Right renal pelvis (tissue), 4 donors: ENCODE results near the gene EID2. TPM values are rescaled to one million over a fixed set of nuclear protein-coding genes. Genes with fewer than 3 reads are reported as not detected.

Experiments
- DNase-seq, 4 donors: peaks; one replicate each; pipeline ENCODE4 v3.0.0-alpha.2; 2013; ENCODE audit warnings: low read depth in 4 of 4, low spot score in 3 of 4, missing footprints in 1 of 4
- polyA plus RNA-seq, 4 donors: library from polyadenylated mRNA; unstranded; fragments of 120-200 nt; gene quantifications; one replicate each; pipeline ENCODE4 v1.2.1, GENCODE V29; 2013; ENCODE audit not compliant: insufficient read length in 4 of 4

Gene EID2
- polyA plus RNA-seq, result 10 to 100 TPM; 20.7 to 25.4 (median 22.6) TPM

DNA sequence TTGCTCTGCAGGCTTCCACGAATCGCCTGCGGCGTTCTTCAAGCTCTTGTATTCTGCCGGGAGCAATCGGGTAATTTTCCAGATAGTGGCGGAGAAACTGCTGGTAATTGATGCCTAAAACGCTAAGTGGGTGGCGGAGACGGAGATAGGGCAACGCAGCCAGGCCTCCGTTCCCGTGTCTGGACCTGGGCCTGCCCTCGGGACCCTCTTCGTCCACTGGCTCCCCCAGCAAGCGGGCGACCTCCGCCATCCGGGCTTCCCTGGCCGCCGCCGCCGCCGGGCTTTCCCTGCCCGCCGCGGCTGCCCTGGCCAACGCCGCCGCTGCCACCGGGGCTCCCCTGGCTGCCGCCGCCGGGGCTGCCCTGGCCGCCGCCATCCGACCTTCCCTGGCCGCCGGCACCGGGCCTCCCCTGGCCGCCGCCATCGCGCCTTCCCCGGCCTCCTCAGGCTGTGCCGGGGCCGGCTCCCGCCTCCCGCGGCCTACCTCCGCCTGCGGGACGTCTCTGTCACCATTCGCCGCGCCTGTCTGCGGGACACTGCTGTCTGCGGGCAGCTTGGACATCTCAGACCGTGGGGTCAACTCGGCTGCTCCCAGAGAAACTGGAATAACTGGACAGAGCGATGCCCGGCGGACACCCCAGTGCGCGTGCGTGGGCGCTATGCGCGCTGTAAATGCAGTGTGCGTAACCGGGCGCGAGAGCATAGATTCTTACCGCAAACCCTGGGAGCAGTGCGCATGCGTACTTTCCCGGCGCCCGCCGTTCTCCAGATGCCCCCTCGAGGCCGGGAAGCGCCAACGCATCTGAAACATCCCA is at the start of gene EID2:
Gene EID2, minus strand, starts transcription at position 644 of the 815 bp plus-strand sequence. Its CDS starts 82 bp downstream, at position 562.
- DNase-seq, result peak; percentile 88 to 93 (median 90)

DNA sequence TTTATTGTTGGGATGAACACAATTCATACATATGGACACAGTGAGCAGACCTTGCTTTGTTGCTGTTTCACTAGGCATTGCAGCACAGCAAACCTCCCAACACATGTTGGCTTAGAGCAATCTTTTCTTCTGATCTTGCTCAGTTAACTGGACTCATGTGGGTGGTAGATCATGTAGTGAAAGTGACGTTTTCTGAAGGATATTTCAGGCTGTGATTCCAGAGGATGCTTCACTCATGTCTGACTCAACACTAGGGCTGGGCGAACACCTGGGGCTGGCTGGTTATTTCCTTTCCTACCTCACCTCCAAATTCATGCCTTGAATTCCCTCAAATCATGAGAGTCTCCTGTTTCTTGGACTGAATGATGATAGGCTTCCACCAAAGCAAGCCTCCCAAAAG is 48.1 kb upstream of the EID2 start:
- no peak for DNase-seq

DNA sequence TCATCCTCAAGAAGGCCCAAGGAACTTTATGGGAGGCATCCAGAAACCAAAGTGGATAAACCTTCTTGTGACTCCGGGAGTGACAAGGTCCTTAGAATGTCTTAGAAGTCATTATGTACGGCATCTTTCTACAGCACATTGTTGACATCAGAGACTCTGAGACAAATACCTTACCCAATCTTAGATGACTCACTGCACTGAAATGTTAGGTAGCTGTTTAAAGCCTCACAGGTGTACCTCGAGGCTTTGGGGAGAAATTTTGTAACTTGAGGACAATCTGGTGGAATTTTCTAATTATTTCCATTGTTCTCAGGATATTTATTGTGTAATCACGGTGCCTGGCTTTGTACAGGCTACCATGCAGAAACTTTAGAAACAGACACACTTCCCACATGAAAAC is 47.5 kb upstream of the EID2 start:
- no peak for DNase-seq

DNA sequence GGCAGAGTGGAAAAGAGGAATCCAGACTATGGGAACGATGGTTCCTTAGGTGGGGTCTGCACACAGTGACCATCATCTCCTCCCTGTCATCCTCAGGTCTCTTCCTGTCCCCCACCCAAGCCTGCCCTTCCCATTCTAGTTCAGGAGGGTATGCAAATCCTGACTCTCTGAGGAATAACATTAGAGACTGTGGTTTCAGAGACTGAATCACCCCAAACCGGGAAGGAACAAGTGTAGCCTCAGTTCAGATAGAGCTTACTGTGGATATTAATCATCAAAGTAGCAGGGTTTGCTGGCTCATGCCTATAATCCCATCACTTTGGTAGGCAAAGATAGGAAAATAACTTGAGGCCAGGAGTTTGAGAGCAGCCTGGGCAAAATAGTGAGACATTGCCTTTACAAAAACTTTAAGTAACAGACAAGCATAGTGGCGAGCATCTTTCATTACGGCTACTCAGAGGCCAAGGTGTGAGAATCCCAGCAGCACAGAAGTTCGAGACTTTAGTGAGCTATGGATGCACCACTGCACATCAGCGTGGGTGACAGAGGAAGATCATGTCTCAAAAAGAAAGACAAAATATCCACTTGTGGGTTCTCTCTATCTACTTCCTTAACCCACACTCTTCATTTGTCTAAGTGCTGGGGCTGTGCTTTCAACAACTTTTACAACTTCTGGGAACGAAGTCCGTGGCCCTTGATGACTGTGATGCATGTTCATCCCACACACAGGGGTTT is 43.1 kb upstream of the EID2 start:
- DNase-seq, result no peak

GRCh38 chr19:39582442-39582841 is 42.5 kb upstream of the EID2 start:
- no peak for DNase-seq

DNA sequence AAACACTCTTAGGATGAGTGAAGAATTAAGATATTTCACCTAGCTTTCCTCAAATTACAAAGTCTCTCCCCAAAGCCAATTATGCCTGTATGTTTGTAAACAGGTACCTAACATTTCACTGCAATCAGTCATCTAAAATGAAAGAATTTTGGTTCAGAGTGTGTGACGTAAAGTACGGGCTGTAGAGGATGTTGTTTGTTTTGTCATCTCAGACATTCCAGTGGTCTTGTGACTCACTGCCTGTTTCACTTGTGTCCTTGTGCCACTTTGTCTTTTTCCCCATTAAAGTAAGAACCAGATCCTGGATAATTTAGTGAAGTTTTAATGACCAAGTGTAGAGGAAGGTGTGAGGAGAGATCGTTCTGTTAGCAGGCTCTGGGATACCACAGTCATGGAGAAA is 28.6 kb upstream of the EID2 start:
- no peak for DNase-seq

DNA sequence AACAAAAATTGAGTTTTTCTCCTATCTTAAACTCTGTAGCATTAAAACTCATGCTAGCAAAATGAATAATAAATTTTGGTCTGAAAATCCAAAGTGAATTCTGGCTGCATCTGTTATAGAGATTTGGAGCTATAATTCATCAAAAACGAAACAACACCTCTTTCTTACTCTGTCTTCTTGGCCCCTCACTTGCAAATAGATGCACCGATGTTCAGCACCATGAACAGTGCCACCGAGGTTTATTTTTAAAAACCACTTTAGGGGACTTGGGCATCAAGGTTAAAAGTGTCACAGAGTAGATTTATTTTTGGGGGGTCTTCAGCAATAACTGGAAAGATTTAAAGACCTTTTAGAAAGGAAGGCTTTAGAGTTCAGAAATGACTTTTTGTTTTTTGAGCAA is 26.1 kb upstream of the EID2 start:
- DNase-seq, result no peak

DNA sequence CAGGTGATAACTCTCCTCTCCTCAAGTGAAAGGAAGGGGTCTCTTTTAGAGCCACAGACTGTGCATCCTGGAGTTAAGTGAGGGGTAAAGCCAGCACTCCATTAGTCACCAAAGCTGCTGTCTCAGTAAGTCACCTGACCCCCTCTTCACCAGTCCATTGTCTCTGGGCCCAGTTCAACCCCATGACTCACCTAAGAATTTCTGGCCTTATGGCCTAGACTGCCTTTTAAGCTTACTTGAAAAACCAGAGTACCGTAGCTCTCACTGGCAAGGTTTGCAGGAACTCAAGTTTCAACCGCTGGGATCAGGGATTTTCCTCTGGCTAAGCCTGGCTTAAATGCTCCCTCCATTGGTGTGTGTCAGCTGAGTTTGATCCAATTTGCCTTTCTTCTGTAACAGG is 23.4 kb upstream of the EID2 start:
- DNase-seq, result no peak

- no peak for DNase-seq
Observed at GRCh38 chr19:39558624-39559117, 18.7 kb upstream of the EID2 start.

DNA sequence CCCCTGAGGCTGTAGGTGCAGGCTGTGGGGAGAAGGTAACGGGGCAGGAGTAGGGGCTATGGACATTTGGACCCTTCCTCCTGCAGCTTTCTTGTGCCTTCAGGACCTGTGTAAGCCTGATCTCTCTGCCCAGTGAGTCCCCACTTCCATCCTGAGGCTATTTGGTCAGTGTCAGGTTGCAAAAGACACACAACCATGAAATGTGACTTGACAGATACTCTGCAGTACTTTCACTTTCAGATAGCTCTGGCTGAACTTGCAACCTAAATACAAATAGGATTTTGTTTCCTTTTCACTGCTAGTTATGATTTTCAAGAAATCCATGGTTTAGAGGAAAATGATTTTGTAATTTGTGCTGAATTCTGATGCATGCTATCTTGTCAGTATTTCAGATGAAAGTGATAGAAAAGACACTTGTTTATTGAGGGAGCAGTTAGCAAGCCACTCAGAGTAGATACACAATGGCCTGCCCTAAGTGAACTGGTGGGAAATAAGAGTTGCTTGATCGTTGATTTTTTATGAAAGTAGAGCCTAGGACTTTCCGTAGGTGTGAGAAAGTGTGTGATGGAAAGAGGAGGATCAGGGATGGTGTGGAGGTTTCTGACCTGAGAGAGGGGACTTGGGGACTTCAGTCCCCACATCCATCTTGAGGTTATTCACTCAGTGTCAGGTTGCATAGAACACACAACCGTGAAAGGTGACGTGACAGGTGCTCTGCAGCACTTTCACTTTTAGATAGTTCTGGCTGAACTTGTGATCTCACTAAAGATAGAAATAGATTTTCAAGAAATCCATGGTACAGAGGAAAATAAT is 18.1 kb upstream of the EID2 start:
- peak in 3 of 4 donors; percentile 9 to 22 (median 17) for DNase-seq

DNA sequence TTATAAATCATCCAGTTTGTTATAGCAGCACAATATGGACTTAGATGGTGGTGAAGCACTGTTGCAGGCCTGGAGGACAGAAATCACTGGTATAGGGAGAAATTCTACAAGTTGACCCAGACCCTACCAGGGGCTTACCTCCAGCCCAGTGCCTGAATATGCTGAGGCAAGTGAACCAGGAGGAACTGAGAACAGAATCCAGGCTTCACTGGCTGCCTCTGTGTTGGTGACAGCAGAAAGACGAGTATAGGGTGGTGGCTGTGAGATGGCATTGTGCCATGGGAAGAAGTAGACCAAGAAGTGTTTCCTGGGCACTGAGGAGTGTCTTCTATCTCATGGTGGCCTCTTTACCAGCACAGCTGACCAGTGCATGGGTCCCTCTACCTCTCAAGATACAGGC is 15.9 kb upstream of the EID2 start:
- no peak for DNase-seq

GRCh38 chr19:39554701-39555311 is 14.8 kb upstream of the EID2 start:
- DNase-seq, result no peak

GRCh38 chr19:39553082-39553652 is 13.2 kb upstream of the EID2 start:
- DNase-seq, result no peak

GRCh38 chr19:39550197-39550596 is 10.2 kb upstream of the EID2 start:
- no peak for DNase-seq

DNA sequence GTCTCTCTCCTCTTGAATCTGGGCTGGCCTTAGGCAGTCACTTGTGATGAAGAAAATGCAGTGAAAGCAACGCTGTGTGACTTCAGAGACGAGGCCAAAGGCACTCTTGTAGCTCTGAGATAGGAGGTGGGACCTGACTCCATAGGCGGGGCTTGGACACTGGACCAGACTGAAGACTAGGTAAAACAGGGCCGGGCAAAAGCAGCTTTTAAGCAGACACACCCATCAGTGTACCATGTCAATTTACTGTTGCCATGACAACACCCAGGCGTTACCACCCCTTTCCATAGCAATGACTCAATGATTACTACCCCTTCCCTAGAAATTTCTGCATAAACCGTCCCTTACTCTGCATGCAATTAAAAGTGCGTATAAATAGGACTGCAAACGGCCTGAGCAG is 6.6 kb upstream of the EID2 start:
- DNase-seq, result no peak

GRCh38 chr19:39544911-39545310 is 5.0 kb upstream of the EID2 start:
- no peak for DNase-seq

DNA sequence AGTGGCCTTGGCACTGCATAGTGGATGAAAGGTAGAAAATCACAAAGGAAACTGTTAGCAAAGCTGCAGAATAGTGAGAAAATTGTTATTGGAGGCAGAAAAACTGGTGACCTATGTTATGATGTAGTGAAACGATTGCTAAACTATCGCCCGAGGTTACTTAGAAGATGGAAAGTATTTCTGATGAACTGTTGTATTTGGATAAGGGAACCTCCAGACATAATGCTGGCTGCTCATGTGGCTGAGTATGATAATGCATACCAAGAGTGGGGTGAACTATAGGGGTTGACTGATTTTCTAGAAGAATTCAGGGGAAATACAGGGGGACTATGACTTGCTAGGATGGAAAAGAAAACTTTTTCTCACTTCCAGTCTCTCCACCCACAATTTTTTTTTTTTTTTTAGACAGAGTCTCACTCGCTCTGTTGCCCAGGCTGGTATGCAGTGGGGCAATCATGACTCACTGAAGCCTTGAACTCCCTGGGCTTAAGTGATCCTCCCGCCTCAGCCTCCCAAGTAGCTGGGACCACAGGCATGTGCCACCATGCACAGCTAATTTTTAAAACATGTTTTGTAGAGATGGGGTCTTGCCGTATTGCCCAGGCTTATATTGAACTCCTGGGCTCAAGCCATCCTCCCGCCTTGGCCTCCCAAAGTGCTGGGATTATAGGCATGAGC is 4.4 kb upstream of the EID2 start:
- DNase-seq, result no peak

DNA sequence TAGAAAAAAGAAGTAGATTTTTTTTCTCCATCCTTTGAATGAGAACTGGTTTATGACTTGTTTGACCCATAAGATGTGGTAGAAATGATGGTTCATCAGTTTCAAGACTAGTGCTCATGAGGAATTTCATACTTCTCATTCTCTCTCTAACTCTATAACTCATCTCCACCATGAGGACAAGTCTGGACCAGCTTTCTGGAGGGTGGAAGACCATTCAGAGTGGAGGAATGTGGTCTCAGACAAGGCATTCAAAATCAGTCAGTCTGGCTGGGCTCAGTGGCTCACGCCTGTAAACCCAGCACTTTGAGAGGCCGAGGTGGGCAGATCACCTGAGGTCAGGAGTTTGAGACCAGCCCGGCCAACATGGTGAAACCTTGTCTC is 3.5 kb upstream of the EID2 start:
- DNase-seq, result no peak

- DNase-seq, result no peak
Observed at GRCh38 chr19:39542206-39542605, 2.2 kb upstream of the EID2 start.

DNA sequence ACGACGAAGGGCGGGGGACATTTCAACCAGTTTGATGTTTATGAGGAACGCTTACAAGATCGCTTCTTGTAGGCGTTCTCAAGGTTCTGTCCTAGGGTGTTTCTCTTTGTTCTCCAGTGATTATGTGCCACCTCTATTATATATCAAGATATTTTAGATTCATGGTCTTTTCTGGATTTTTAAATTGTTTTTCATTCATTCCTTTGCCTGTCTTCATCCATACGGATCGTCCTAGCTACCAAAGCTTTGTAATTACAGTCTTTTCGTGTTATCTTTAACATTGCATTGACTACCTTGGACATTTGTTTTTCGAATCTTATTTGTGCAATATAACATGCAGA is 342 bp upstream of the EID2 start:
- no peak for DNase-seq
